GM19328 (cell line): ENCODE data around the gene SCN2B.
"Not testable (repeated sequence)": the region's sequence is repeated elsewhere in the genome, so short reads cannot be mapped to it uniquely, and the experiment has no call there.

Experiments
- ATAC-seq: cut with Tn5 transposase; IDR thresholded peaks from one replicate; pipeline ENCODE4 v1.9.1; 2021; ENCODE audit warnings: mild to moderate bottlenecking, moderate library complexity; ENCODE audit not compliant: unreplicated experiment

SCN2B gene

DNA sequence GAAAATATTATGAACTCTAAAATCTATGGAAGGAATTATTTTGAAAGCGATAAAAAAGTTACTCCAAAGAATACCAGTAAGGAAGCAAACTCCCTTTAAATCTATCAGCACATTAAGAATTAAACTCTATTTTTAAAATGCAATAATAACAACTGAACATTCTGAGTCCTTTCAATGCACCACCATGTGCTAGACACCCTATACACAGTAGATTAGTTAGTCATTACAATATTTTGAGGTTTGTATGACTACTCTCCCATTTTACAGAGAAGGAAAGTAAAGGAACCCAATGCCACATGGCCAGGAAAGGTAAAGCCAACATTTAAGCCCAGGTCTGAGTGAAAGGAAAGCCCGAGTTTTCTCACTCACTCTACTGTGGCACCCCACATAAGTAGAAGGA, 30.6 kb upstream of the SCN2B start:
- ATAC-seq: no peak

DNA sequence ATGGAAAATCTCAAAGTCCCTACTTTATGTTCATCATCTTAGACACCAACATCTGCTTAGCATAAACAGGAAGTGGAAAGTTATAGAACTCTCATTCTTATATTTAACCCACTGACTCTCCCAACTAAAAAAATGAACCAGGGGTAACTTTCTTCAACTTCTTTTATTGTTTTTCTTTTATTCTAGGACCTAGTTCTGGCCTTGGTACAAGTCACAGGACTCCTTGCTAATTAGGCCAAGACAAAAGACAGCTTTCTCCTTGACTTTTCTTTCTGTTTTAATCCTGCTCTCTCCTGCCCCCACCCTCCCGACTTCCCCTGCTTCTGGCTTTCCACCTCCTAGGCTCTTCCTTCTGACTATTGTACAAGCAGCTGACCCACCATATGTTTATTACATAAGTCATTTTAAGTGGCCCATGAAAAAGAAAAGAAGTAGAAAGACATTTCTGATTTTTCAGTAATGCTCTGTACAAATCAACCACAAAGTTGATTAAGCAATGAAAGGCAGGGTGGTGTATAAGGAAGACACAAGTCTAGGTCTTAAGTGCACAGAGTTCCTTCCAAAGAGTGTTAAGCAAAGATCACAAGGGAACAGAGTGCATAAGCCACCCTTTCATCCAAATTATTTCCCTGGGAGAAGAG, 30.1 kb upstream of the SCN2B start:
- ATAC-seq: no peak

DNA sequence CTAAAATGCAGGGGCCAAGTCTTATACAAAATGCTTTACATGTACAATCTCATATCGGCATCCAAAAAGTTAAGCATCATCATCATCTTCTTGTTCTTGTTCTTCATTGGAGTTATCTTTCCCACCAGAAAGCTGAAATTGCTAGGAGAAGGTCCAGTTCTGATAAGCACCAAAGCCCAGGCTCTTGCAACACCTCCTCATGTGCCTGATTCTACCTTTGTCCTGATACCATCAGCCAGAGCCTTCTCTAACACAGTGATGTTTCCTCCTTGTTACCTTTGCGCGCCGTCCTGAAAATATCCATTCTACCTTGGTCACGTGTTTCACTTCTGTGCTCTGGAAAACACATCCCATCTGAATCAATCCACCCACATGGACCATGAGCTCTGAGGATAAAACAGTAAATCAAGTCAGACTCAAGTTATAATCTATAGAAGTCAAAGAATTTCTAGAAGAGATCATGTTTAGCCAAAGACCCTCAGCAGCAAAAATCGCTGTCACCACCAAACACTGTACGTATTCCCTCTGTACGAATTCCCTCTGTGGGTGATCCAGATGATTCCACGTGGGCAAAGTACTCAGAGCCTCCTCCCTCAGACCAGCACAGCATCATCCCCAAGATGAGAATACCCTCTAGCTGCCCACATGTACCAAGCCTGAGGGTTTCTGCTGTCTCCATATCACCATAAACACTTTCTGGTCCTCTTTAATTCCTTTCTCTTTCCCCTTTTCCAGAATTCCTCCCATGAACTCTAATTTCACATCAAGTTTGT, 29.4 kb upstream of the SCN2B start:
- ATAC-seq: no peak

DNA sequence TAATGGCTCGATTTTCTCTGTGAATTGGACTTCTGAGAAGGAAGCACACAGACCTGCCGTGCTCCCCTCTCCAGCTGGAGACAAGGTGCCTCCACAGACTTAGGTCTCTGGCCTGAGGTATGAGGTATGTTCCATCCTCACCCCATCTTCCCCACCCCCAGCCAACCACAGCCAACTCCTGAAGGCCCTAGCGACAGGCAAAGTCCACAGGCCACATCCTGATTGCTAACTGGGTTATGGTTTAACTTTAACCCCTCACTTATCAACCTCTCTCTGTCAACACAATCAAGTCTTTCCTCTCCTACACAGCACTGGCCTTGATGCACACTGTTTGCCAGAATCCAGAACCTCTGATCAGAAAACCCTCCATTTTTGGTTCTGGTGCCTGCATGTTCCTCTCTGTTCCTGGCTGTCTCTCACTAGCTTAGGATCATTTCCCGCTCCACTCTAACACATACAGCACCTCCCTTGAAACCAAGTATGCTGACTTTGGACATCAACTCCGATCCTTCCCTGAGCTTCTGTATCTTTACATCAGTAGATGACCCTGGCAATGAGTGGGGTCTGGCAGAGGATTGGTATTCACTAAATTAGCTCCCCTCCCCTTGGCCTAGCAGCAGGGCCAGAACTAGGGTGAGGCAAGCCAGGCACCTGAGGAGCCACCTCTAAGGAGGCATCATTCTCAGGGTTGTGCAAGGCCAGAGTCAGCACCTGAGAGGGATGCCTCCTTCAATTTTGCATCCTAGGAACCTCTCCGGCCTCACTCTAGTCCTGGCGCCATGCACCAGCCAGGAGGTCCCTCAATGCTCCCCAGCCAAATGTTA, 26.4 kb upstream of the SCN2B start:
- ATAC-seq: no peak

DNA sequence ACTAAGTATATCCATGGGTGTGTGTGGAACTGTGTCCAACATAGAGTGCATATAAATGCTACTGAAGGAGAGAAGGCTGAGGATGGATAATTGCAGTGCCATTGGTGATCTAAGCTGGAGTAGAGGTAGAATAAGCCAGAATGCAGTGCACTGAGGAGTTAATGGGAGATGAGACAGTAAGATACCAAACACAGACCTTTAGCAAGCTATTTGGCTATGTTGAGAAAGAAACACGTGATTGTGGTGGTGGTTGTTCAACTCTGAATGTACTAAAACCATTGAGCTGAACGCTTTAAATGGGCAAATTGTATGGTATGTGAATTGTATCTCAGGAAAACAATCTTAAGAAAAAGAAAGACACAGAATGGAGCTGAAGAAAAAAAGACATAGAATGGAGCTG, 25.5 kb upstream of the SCN2B start:
- no peak for ATAC-seq

DNA sequence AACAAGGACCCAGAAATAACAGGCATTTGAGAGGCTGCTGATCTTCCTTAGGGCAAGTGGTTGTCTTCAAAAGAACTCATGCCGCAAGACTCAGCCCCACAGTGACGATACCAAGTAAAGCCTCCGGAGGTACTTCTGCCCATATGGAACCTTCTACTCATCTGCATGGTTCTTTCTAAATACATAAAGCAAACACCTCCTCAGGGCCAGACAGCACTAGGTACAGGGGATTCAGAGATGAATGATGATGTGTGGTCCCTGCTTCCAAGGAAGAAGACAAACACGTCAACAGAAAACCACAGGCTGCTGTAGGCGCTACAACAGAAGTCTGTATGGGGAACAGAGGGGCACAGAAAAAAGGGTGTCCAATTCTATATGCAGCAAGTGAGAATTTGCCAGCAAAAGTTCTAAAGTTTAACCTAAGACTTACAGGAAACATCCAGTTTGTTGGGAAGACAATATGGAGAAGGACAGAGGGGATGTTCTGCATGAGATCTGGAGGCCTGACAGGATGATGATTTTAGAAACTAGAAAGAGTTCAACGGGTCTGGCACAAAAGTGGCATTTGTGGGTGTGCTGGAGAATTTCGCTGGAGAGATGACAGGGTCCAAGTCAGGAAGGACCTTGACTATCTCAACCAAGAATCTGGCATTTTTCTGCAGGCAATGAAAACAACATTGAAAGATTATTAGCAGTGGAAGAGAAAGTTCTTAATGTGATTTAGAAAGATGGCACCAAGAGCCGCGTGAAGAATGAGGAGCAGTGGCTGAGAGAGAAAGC, 24.7 kb upstream of the SCN2B start:
- no peak for ATAC-seq

DNA sequence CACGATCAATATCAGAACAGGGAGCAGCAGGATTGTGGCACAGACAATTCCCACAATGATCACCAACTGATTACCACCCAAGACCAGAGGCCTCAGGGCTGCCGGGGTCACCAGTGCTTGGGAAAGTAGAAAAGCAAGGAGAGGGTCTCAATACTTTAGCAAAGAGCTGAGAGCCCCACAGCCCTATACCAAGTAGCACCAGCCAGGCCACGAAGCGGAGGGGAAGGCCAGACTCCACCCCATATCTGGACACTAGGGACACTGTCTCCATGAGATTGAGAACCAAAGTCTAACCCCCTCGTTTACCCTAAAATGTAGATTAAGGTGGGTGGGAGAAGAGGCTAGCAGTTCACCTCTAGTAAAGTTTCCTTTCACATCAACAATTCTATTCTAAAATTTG, 24.1 kb upstream of the SCN2B start:
- ATAC-seq: no peak

DNA sequence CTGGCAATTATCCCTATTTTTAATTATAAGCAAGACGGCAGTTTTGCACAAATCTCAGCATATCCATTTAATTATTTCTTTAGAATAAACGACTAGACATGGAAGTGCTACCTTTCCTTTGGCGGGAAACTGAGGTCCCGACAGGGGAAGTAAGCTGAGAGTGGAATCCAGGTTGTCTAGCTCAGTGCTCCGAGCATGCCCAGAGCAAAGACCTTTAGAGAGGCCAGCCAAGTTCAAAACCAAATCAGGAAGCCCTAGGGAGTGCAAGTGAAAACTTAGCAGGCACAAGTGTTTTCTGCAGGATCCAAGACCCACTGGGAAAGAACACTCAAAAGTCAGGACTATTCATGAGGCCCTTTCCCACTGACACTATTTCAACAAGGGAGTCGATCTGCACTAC, 22.7 kb upstream of the SCN2B start:
- no peak for ATAC-seq

DNA sequence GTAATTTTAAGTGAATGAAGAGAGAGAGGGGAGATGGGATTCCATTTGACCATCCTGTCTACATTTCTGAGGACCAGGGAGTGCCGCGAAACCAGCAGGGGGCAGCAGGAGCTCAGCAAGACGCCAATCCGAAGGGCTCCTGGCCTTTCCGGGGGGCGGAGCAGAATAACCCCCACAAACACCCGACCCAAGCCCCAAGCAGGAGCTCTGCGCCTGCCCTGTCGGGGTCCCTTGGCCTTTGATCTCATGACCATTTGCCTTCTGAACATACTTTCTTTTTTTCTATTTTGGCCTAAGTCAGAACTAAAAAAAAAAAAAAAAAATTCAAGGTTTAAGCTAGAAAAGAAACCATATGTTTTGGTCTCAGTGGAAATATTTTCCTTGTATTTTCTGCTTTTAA, 21.9 kb upstream of the SCN2B start:
- ATAC-seq: no peak

DNA sequence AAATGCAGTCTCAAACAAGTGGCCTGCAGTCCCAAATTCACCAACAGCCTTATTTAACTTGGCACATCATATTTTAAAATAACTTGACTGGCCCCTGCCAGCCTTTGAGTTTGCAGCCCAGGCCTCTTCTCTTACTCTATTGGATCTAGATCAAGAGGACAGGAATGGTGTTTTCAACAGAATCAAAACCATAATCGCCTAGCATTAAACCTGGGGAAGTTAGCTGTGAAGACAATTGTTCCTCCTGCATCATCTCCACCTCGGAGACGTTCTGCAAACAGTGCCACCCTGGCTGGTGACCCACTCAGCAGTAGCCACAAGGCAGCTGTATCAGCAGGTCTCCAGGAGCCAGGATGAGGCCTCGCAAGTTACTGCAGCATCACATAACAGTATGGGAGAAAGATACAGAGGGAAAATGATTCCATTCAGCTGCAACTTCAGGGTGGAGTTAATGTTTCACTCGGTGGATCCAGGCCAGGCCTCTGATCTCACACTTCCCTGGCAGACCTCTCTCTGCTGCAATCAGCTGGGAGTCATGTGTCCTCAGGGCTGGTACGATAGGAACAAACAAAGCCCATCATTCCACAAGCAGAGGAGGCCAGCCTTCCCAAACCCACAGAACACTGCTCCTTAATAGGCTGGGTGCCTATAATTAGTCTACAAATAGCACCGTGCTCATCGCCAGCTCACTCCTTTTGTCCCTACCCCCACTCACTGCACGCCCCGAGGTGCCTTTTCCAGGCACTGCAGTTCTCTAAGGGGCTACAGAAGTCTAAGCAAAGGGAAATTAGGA, 18.6 kb upstream of the SCN2B start:
- no peak for ATAC-seq

DNA sequence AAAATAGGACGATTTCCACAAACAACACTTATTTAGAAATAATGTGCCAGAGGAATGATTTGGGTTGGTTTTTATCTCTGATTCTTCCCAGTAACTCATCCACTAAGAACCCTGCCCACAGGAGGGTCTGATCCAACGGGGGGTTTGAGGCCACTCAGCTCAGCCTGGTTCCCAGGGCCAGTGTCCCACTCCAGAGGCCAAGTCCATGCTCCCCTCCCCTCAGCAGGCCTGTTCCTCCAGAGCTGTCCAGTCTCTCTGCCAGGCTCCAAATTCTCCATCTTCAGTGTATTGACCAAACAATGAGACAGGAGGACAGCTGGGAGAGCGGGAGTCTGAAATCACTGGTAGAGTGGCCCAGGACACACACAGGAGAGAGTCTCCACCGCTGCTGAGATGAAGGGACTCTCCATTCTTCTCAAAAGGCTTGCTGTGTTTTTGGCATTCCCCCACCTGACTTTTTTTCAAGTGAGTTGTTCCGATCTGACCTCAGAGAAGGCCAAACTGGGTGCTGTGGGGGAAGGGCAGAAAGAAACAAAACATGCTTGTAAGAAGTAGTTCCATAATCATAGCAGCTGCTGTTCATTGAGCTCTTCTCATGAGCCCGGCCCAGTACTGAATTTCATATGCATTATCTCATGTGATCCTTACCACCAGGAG, 17.6 kb upstream of the SCN2B start:
- no peak for ATAC-seq

DNA sequence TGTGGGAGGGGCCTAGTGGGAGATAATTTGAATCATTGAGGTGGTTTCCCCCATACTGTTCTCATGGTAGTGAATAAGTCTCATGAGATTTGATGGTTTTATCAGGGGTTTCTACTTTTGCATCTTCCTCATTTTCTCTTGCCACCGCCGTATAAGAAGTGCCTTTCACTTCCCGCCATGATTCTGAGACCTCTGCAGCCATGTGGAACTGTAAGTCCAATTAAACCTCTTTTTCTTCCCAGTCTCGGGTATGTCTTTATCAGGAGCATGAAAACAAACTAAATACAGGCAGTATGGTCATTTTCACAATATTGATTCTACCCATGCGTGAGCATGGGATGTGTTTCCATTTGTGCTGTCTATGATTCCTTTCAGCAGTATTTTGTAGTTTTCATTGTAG, 16.4 kb upstream of the SCN2B start:
- not testable (repeated sequence) for ATAC-seq

DNA sequence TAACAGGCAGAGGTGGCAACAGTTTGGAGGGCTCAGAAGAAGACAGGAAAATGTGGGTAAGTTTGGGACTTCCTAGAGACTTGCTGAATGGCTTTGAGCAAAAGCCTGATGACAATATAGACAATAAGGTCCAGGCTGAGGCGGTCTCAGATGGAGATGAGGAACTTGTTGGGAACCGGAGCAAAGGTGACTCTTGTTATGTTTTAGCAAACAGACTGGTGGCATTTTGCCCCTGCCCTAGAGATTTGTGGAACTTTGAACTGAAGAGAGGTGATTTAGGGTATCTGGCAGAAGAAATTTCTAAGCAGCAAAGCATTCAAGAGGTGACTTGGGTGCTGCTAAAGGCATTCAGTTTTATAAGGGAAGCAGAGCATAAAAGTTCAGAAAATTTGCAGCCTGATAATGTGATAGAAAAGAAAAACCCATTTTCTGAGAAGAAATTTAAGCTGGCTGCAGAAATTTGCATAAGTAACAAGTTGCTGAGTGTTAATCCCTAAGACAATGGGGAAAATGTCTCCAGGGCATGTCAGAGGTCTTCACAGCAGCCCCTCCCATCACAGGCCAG, 14.6 kb upstream of the SCN2B start:
- ATAC-seq: not testable (repeated sequence)

DNA sequence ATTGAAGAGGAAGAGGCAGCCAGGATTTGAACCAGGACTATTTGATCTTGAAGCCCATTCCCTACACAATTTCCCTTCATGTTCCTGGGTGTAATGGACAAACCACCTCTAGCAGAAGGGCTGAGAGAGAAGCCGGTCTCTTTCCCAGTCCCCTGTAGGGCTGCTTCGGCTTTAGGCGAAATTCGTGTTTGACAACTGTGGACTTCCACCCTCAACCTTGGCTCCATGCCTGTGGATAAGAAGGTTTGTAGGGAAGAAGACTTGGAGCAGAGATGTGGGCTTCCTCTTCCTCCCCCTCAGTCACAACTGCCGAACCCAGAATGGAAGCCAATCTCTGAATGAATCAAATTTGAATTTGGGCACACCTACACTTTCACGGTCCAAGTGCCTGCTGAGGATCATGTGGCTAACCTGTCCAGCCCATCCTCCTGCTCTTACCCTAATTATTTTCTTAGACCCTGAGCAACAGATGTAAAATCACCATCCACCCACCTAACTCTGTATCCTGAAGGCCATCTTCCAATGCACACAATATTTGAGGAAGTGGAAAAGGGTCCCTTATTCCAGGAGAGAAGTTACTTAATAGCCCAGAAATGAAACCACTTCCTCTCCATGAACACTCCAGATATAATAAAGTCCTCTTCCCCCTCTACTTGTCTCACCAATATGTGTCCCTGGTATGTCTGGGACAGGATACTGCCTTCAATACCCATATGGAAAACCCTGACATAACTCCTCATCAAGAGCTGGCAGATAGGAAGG, 10.1 kb upstream of the SCN2B start:
- ATAC-seq: no peak

DNA sequence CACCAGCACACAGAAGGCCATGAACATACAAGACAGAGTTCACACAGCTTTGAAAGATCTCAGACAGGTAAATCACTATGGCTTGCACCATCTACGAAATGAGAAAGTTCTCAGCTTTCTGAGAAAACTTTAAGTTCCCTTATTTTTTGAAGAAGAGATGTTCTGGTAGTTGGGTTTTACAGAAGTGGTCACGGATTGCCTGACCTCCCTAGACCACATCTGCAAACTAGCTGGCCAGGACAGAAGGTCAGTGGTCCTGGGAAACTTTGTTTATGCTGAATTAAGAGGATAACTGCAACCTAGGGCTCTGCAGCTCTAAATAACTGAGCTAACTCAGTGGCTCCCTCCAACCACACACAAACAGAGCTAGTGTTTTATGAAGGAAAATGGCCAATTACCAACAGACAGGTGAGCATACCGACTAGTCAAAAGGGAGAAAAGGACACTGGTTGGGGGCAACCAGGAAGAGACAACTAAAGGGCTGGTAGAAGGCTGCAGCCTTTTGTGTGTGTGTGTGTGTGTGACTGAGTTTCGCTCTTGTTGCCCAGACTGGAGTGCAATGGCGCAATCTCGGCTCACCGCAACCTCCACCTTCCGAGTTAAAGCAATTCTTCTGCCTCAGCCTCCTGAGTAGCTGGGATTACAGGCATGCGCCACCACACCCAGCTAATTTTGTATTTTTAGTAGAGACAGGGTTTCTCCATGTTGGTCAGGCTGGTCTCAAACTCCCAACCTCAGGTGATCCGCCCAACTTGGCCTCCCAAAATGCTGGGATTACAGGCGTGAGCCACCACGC, 8.5 kb upstream of the SCN2B start:
- no peak for ATAC-seq

DNA sequence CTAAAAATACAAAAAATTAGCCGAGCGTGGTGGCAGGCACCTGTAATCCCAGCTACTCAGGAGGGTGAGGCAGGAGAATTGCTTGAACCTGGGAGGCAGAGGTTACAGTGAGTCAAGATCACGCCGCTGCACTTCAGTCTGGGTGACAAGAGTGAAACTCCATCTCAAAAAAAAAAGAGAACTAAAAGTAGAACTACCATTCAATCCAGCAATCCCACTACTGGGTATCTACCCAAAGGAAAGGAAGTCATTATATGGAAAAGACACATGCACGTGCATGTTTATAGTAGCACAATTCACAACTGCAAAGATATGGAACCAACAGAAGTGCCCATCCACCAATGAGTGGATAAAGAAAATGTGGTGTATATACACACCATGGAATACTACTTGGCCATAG, 7.3 kb upstream of the SCN2B start:
- not testable (repeated sequence) for ATAC-seq

DNA sequence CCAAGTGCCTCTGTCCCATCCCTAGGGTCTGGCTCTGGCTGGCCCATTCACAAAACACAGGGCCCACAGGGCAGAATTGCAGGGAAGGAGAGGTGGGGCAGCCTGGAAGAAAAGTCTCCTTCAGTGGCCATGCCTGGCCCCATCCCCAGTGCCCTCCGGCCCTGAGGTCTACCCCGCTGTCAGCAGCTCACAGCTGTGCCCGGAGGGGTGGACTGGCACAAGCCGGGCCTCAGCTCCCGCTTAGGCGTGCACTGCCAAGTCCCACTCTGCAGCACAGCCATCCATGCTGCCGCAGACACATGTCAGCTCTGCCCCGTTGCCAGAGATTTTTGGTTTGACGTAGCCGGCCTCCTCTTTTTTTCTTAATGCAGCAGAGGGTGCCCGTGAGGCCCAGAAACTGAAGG, 3.9 kb upstream of the SCN2B start:
- ATAC-seq: no peak

DNA sequence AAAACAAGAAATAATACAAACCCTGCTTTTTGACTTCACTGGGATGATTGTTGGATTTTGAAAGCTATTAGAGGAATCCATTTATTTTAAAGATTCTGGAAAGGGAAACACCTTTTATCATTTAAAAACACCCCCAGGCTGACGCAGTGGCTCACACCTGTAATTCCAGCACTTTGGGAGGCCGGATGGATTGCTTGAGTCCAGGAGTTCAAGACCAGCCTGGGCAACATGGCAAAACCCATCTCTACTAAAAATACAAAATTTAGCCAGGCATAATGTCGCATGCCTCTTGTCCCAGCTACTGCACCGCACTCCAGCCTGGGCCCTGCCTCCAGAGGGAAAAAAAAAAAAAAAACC, 317 bp upstream of the SCN2B start:
- no peak for ATAC-seq
